Stimulated activated CD8-positive, alpha-beta memory T cell treated with anti-CD3 and anti-CD28 coated beads, Interleukin-15, amount 100 ng/mL, for 24 hours (primary cell): ENCODE measurements around the gene CCDC187.
A peak's percentile ranks its signal among the peaks of the same experiment; 100 is the strongest.
"Not testable (repeated sequence)": the region's sequence is repeated elsewhere in the genome, so short reads cannot be mapped to it uniquely, and the experiment has no call there.

Experiments
- DNase-seq: peaks from one replicate; pipeline ENCODE4 v3.0.0-alpha.2; 2020; ENCODE audit warnings: low read depth

CCDC187 gene

GRCh38 chr9:136239135-136239982, 64.5 kb downstream of the CCDC187 start:
- no peak for DNase-seq

DNA sequence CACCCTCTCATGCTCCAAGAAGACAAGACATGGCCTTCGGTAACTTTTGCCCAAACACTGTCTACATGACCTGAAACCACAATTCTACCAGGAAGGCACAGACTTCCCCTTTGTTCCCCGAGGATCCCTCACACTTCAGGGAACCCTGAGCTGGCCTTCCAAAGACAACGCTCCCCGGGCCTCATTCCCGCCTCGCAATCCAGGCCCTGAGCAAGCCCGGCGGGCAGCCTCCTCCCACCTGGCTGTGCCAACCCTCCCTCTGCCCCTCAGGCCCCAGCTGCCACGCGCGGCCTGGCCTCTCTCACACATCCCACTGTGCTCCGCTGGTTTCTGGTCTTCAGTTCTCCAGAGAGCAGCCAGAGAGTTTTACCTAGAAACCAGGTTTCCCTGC, 65.6 kb downstream of the CCDC187 start:
- DNase-seq = no peak

DNA sequence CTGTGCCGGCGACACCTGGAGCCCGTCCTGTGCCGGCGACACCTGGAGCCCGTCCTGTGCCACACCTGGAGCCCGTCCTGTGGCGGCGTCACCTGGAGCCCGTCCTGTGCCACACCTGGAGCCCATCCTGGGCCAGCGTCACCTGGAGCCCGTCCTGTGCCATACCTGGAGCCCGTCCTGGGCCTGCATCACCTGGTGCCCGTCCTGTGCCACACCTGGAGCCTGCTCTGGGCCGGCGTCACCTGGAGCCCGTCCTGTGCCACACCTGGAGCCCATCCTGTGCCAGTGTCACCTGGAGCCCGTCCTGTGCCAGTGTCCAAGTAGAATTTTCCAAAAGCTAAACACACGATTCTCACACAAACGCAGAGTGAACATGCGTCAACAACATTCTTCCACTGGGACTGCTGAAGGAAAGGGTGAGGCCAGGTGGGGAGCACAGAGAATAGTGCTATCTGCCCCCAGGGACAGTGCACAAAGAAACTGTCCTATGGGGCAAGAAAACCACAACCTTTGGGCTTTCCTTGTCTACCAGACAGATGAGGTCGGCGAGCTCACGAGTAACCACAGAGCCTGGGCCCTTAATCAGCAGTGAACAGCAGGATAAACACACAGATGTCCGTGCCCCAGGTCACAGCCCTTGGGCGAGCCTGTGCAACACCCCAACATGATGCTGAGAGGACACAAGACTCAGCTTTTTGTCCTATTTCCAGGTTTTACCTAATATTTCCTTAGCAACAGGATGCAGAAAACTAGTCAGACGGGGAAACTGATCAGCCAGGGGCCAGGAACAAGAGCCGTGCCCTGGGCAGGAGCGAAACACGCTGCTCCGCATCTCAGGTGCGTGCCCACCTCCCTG, 66.2 kb downstream of the CCDC187 start:
- no peak for DNase-seq

DNA sequence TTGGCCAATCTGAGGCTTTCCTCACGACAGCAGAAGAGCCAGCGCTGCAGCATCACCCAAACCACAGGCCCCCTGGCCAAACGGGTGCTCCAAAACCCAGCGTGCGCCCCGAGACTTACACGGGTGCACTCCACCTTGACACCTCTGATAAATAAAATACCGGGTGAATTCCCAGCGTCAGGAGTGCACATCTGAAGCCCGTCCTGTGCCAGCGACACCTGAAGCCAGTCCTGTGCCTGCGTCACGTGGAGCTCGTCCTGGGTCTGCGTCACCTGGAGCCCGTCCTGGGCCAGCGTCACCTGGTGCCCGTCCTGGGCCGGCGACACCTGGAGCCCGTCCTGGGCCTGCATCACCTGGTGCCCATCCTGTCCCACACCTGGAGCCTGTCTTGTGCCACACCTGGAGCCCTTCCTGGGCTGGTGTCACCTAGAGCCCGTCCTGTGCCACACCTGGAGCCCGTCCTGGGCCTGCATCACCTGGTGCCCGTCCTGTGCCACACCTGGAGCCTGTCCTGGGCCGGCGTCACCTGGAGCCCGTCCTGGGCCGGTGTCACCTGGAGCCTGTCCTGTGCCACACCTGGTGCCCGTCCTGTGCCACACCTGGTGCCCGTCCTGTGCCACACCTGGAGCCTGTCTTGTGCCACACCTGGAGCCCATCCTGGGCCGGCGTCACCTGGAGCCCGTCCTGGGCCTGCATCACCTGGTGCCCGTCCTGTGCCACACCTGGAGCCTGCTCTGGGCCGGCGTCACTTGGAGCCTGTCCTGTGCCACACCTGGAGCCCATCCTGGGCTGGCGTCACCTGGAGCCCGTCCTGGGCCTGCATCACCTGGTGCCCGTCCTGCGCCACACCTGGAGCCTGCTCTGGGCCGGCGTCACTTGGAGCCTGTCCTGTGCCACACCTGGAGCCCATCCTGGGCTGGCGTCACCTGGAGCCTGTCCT, 67.2 kb downstream of the CCDC187 start:
- not testable (repeated sequence) for DNase-seq

DNA sequence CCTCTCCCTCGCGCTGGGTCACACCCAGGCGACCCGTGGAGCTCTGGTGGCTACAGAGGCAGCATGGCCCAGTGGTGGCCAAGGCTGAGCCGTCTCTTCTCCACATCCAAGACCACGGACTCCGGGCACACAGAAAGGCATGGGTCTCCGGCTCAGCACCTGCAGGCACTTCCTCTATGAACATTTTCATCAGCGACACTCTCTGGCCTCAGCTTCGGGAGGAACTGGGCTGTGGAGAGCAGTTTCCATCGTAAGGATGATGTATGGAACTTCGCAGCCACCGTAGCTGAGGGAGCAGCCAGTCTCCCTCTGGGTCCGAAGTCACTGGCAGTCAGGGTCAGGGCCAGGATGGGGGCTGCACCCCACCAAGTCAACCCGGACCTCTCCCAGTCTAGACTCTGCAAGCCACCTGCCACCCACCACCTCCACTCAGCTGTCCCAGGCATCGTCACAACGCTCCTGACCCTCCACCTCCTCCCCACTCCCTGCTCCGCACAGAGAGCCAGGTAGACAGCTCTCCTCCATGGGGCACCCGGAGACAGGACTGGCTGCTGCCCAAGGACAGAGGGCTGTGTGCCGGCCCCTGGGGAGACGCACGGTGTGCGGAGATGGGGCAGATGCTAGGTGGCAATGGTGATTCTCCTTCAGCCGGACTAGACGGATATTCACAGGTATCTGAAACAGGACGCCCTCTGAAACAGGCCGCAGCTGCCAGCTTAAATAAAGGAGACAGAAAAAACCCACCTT, 68.0 kb downstream of the CCDC187 start:
- no peak for DNase-seq

GRCh38 chr9:136235171-136235570, 68.7 kb downstream of the CCDC187 start:
- DNase-seq = no peak

GRCh38 chr9:136234597-136234996, 69.3 kb downstream of the CCDC187 start:
- DNase-seq = no peak

GRCh38 chr9:136233868-136234267, 70.0 kb downstream of the CCDC187 start:
- DNase-seq = no peak

- DNase-seq = no peak
These were observed 70.5 kb downstream of the CCDC187 start for GRCh38 chr9:136233411-136233810.

GRCh38 chr9:136232969-136233368, 70.9 kb downstream of the CCDC187 start:
- DNase-seq = no peak

DNA sequence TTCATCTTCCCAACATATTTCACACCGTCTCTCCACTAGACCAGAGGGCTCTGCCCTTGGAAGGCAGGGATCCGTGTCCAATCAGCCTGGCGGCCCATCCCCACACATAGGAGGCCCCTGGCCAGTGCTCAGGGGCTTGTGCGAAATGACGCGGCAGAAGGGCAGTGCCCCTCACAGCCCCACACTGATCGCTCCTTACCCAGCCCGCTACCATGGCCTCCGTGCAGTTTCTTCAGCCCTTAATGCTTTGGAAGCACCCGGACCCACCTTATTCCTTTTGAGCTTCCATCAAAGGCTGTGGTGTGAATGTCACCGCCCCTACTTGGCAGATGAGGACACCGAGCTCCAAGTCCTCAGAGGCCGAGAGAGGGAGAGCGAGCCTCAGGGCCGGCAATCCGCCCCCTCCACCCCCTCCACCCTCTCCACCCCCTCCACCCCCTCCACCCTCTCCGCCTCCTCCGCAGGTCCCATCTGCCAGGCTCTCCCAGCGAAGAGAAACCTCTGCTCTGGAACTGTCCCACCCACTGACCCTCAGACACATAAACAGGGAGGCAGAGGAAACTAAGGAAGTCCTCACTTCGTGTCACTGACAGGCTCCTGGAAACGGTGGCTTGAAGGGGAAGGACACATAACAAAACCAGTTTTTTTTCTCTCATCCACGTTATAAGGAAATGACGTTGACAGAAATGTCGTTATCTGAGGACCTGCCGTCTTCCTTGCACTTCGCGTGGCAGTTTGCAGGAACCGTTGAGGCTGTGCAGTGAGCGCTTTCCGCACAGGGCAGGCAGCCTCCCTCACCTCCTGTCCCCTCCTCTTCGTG, 72.2 kb downstream of the CCDC187 start:
- no peak for DNase-seq

DNA sequence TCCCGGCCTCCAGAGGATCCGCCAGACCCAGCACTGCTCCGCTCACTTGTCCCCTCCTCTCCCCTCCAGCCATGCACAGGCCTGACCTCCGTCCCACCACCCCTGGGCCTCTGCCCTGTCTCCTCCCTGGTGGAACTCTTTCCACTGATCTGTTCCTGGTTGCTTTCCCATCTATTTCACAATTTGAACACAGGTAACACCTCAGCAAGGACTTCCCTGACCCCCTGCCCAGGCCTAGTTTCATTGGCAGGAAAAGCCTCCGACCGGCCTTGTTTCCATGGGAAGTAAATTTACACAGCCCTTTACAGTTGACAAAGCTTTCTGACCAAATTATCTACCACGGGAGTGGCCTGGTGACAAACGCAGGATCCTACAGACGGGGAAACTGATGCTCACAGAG, 73.1 kb downstream of the CCDC187 start:
- DNase-seq = no peak

DNA sequence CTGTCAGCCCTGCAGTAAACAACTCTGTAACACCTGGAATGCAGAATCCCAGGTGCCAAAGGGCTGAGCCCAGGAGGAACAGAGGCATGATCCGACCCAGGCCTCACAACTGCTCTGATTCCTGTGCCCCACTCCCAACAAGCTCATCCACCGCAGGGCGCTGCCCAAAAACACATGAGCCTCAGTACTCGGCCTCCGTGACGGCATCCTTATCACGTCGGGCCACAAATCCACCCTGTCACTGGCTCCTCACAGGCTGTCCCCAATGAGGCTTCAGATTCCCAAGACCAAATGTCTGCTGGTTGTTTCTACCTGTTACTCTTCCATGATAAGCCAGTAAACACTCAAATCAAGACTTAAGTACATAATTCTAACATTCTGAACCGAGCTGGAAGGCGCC, 73.5 kb downstream of the CCDC187 start:
- no peak for DNase-seq

DNA sequence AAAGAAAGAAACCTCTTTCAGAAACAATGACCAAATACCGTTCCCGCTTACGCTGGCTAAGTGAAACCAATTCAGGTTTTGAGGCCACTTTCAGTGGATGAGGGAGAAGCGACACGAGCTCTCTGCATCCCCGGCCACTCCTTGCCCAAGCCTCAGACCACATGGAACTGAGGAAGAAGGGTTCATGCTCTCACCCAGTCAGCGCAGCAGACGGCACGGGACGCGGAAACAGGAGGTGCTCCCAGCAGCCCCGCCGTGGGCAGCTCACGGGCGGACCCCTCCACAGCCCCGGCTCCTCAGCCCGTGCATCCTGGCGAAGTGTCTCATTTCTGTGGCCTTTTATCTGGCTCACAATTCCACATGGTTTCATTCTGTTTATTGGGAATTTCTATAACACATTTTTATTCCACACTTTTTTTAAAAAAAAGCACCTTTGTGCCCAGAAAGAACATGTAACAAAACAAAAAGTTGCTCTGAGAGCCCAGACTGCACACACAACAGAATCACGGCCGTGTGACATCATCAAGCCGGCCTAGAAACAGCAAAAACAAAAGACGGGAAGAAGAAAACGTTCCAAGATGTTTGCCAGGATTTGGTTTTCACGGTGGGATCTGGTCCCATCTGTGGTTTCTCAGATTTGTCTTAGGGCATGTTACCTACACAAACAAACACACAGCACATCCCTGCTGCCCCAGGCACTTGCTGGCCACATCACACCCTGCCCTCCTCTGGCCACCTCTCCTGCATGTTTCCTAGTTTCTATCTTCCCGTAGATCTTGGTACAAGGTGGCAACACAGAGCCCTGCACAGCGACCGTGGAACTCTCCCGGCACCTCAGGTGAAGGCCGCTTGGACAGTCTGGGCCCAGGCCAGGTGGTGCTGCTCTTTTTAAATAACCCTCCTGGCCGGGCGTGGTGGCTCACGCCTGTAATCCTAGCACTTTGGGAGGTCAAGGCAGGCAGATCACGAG, 74.5 kb downstream of the CCDC187 start:
- no peak for DNase-seq

GRCh38 chr9:136228107-136228875, 75.6 kb downstream of the CCDC187 start:
- no peak for DNase-seq

DNA sequence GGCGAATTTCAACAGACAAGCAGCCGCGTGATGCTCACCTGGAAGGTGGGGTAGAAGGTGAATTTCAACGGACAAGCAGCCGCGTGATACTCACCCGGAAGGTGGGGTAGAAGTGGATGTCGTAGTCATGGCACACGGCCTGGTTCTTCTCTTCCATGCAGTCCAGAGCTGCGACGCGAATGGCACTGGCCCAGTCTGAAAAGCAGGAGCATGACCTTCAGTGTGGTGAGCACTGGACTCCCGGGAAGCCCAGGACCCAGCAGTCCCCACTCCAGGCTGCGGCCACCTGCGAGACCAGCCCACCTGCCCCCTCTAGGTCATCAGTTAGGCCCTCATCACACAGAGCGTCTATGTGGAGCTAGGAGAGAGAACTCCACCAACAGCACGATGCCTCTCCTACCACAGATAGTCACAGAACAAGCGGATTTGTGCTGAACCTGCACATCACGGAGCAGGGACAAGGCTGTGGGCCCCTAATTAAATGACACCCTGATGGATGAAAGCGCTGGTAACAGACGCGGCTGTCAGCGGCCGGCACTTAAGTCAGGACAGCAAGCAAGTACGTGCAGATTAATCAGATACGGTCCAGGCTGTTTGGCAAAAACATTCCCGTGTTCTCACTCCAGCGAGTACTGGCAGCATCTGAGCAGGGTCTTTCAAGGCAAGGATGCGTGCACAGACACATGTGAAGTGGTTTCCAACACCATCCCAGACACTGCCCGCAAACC, 77.0 kb downstream of the CCDC187 start:
- DNase-seq = no peak

GRCh38 chr9:136225748-136226679, 77.9 kb downstream of the CCDC187 start:
- peak; percentile 31 for DNase-seq
